HG02973 (cell line): Measurements from ENCODE around the gene ADGRV1.
"Not testable (repeated sequence)": the region's sequence is repeated elsewhere in the genome, so short reads cannot be mapped to it uniquely, and the experiment has no call there.

Experiments
- ATAC-seq: cut with Tn5 transposase; IDR thresholded peaks from one replicate; pipeline ENCODE4 v1.9.1; 2021; ENCODE audit warnings: moderate library complexity; ENCODE audit not compliant: unreplicated experiment

The ADGRV1 gene

DNA sequence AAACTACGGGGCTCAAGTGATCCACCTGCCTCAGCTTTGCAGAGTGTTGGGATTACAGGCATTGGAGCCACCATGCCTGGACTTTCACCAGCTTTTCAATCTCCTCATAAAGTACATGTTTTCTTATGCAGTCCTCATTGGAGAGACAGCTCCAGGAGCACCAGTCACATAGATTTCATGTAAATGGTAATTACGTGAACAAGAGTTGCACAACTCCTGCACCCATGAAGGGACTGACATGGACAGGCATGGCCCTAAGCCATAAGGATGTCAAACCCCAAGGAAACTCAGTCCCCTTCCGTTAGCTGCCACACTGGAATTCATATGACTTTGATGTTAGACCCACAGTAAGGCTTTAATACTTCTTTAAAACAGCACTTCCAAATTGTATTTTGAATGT, 7.6 kb upstream of the ADGRV1 start:
- no peak for ATAC-seq

DNA sequence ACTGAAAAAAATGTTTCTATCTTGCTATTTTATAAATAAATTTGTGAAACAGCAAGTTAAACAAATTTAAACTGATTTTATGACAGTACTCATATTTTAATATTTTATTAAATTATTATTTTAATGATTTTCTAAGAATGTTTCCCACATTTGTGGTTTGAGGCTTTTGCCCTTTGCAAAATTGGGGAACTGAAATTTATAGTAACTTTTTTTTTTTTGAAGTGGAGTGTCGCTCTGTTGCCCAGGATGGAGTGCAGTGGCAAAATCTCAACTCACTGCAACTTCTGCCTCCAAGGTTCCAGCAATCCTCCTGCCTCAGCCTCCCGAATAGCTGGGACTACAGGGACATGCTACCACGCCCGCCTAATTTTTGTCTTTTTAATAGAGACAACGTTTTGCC, 7.2 kb upstream of the ADGRV1 start:
- ATAC-seq: no peak

DNA sequence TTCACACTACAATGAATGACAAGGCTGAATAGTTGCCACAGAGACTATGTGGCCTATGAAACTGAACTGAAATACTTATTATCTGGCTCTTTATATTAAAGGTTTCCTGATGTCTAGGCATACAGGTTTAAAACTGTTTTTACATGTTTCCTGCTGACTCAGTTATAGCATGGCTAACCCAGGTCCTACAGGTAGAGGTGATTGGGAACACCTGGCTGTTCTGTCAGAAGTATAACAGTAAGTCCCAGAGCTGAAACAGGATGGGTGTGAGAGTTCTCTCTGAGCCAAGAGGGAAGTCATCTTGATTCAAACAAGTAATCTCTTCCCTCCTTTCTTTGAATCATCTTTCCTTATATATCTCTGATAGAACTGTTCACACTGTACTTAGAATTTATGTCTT, 4.9 kb upstream of the ADGRV1 start:
- ATAC-seq: no peak

DNA sequence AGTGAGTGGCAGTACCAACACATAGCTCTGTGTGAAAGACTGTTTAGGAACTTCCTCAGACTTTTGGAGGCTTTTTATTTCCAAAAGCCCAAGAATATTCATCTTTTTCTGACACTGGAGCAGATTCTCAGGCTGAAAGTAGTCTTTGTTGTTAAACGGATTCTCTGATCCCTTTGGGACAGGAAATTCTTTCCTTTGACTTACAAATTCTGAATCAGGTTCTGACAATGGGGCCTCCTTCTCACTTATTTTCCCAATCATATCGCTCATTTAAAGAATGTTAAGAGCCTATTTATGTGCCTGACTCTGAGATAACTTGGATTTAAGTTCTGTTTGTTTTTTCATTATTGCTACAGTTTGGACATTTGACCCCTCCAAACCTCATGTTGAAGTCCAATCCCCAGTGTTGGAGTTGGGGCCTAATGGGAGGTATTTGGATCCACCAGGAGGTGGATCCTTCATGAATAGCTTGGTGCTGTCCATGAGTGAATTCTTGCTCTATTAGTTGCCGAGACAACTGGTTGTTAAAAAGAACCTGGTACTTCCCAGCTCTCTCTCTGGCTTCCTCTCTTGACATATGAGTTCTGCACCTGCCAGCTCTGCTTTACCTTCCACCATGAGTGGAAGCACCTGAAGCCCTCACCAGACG, 4.1 kb upstream of the ADGRV1 start:
- no peak for ATAC-seq

DNA sequence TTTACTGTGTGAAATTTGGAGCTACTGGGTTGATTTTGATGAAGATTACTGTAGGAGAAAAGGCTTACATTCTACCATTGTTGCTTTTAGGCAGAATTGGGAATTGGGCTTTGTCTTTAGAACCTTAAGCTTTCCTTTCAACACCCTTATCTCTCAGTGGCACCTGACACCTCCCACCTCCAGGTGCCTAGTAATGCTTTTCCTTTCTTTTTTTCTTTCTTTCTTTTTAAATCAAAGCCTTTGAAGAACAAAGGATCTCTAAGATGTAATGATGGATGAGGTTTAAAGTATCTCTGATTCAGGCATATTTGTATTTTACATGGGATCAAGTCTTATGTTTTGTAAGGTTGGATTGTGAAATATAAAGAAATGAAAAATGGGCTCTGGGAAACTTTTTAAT, 2.9 kb upstream of the ADGRV1 start:
- no peak for ATAC-seq

DNA sequence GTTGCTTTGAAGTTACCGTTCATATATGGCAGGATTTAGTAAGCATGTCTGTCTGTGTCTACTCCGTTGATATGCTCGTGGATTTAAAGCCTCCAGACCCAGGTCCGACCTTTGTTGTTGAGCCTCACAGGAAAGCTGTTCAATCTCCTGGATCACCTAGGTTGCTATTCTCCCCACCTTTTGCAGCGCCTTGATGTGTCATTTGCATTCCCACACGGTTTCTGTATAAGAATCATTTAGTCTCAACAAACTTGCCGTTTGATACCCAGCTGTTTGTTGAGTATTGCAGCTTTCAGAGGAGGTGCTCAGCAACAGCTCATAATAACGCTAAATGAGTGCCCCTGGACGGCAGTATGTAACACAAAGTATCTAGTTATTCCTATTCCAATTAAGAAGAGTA, 1.2 kb upstream of the ADGRV1 start:
- ATAC-seq: no peak

DNA sequence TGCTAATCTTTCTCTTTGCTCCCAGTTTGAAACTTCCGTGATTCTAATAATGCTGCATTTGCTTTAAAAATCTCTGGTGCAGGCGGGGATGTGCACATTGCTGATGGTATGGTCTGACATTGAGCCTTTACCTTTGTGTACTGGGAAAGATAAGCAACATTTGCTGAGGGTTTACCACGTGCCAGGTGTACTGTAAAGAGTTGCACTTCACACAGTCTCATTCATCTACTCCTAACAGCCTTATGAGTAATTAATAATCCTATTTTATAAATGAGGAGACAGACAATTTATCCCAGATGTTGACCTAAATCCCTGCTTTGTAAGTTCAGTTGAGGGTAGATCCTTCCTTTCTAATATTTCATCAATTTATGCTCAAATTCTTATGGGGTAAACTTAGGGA, 726 bp upstream of the ADGRV1 start:
- no peak for ATAC-seq

DNA sequence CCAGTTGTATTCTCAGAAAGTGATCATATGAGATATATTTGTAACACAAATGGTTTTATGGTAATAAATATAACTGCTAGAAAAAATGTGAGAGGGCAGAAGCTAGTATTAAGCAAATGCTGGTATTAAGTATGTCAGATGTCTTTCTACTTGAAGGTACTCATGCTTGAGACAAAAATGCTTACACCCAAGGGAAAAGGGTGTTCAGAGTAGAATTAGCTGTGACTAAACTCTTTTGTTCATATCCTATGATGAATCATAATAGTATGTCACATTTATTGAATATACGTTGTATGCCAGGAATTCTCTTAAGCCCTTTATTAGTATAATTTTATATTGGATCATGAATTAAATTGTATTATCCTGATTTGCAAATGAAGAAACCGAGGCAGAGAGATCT, 2.2 kb downstream of the ADGRV1 start:
- ATAC-seq: no peak

DNA sequence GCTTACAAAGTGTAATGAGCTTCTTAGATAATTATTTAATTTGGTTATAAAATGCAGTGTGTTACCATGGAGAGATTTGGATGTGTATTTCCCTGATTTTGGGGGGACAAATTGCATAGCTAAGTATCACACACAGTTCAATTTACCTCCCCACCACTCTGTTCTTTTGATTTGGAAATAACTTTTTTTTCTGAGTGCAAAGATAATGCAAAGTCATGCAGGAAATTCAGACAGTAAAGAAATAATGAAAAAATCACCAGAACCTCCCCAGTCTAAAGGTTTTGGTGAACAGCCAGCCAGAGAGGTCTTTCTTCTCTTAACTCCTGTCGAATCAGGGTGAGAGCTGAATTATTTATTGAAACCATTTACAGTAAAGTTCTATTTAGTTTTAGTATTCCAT, 3.2 kb downstream of the ADGRV1 start:
- no peak for ATAC-seq

DNA sequence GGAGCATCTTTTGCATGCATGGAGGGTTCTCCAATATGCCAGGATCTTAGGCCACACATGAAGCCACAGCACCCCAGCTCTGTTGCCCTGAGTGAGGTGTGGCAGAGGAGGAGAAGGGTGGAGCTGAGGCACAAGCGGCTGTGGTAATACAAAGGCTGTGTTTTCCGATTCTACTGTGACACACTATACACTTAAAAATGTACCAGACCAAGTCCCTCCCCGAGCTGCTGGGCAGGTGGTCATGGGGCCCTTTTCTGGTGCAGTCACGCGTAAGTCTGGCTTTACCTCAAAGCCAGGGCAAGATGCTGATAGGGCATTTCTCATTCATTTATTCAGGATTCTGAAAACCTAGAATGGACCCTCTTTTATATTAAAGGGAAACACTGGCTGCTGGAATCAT, 3.7 kb downstream of the ADGRV1 start:
- no peak for ATAC-seq

DNA sequence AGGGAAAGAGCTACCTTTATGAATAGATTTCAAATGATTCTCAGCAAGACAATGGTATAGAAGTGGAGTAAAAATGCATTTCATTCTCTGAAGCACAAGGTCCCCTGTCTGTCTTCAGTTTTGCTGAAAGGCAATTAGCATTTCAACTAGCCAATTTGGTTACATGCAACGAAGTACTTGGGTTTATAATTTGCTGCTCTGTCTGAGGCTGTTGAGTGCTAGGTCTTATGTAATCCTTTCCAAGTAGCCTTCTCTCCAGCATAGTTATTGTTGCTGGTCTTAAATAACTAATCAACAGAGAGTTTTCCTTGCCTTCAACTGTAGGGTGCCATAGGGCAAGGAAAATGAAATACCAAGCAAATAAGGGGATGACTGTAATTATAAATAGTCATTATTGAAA, 4.5 kb downstream of the ADGRV1 start:
- ATAC-seq: no peak

DNA sequence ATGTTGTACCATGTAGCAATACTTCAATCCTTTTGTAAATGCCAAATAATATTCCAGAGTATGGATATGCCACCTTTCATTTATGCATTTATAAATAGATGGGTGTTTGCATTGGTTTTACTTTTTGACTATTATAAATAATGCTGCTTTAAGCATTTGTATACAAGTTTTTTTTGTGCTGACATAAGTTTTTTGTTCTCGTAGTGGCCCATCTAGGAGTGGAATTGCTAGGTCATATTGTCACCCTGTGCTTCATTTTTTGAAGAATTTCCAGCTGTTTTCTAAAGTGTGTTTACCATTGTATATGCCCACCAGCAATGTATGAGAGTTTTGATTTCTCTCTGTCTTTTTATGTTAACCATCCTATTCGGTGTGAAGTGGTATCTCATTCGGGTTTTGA, 6.9 kb downstream of the ADGRV1 start:
- no peak for ATAC-seq

DNA sequence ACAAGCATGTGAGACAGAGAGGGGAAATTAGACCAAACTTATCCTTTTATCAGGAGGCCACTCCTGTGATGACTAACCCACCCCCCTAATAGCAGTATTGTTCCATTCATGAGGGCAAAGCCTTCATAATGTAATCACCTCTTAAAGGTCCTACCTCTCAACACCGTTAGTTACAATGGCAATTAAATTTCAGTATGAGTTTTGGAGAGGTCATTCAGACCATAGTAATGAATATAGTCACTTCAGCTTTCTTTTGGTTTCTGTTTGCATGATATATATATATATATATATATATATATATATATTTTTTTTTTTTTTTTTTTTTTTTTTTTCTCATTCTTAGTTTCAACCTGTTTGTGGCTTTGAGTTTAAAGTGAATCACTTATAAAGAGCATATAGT, 10.5 kb downstream of the ADGRV1 start:
- no peak for ATAC-seq

DNA sequence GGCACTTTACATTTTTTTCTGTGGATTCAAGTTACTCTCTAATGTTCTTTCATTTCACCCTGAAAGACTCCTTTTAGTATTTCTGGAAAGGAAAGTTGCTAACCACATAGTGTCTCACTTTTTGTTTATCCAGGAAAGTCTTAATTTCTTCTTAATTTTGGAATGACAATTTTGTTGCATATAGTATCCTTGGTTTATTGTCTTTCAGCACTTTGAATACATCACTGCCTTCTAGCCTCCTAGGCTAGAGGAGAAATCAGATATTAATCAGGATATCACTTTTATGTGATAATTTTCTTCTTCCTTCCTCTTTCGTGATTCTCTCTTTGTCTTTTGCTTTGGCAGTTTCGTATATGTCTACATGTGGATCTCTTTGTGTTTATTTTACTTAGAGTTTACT, 11.4 kb downstream of the ADGRV1 start:
- ATAC-seq: no peak

DNA sequence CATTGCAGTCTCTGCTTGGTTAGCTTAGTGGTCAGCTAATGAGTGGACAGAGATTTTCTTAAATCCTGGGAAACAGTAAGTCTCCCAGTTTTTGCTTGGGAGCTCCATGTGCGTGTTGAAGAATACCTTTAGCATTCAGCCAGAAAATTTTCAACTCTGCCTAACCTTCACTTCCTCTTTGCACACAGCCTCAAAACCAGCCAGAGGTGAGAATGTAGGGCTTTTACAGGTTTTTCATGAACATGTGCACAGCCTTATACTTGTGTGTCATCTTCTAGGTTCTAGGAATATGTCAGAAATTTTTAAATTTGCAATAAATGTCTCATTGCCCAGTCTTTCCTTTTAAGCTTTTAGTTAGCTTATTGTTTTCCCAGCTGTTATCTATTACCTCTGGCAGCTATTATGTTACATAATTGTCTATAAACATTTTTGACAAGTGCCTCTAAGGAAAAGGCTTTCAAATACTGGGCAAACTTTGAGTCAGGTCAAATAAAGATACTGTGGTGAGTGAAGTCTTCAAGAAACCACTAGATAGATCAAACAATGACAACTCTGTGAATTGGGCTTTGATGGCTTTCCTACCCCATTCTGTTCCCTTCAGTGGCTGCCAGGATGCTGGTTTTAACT, 12.7 kb downstream of the ADGRV1 start:
- no peak for ATAC-seq

DNA sequence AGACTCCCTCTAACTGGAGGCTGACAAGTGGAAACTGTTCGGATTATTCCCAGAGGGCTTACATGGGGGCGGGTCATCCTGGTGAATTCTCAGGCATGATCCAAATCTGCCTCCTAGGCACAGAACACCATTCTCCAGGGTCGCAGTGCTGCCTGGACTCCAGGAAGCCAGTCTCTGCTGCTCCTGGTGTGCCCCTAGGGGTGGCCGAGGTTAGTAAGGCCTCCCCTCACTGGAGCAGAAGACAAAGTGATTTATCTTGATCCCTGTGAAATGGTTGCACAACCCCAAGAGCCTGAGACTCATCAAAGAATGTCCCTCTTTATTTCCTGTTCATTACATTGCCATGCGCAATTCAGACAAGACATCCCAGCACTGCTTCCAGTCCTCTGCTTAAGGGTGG, 17.1 kb downstream of the ADGRV1 start:
- no peak for ATAC-seq

DNA sequence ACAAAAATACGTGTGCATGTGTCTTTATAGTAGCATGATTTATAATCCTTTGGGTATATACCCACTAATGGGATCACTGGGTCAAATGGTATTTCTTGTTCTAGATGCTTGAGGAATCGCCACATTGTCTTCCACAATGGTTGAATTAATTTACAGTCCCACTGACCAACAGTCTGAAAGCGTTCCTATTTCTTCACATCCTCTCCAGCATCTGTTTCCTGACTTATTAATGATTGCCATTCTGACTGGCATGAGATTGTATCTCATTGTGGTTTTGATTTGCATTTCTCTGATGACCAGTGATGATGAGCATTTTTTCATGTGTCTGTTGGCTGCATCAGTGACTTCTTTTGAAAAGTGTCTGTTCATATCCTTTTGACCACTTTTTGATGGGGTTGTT, 18.0 kb downstream of the ADGRV1 start:
- not testable (repeated sequence) for ATAC-seq

DNA sequence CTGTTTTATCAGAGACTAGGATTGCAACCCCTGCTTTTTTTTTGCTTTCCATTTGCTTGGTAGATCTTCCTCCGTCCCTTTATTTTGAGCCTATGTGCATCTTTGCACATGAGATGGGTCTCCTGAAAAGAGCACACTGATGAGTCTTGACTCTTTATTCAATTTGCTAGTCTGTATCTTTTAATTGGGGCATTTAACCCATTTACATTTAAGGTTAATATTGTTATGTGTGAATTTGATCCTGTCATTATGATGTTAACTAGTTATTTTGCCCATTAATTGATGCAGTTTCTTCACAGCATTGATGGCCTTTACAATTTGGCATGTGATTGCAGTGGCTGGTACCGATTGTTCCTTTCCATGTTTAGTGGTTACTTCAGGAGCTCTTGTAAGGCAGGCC, 21.3 kb downstream of the ADGRV1 start:
- ATAC-seq: not testable (repeated sequence)

DNA sequence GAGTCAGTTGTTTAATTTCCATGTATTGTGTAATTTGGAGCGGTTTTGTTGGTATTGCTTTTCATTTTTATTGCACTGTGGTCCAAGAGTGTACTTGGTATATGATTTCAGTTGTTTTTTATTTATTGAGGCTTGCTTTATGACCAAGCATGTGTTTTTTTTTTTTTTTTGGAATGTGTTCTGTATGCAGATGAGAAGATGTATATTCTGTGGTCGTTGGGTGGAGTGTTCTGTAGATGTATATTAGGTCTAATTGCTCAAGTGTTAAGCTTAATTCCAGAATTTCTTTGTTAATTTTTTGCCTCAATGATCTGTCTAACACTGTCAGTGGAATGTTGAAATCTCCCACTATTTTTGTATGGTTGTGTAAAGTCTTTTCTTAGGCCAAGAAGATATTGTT, 23.4 kb downstream of the ADGRV1 start:
- no peak for ATAC-seq

DNA sequence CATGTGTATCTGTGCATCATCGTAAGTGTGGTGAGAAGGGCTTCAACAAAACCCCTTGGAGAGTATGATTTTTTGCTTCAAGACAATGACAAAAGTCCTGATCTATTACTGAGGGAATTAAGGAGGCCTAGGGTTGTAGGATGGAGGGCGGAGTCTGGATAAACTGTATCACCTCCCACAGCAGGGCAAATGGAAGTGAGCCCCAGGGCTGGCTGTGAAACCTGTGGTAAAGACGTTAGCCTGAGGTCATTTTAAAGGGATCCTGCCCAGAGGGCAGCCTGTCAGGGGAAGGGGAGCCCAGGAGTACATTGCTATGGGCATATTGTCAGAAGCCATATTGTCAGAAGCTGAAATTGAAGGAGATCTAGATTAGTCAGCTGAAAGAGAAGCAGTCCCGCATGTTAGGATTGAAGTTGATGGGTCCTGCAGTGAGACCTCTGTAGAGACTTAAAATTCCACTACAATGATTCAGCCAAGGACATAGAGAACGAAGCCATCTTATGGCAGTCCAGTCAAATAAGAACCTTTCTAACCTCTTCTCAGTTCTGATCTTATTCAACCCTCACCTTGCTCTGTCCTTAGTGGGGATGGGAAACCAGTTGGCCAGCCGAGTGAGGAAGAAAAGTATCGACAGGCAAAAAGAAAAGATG, 26.9 kb downstream of the ADGRV1 start:
- no peak for ATAC-seq

DNA sequence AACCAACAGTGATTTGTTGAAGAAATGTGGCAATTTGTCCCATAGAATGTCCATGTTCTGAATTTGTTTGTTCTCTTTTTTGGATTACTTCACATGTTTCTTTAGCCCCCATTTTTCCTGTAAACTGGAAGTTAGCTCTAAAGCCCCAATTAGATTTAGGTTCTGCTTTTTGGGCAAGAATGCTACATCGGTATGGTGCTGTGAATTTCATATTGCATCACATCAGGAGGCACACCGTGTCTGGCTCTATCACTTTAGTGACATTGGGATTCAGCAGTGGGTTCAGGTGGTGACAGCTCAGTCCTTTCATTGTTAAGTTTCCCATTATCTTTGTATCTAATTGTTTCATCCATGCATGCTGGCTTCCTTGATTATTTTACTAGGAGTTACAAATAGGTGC, 27.9 kb downstream of the ADGRV1 start:
- ATAC-seq: no peak

DNA sequence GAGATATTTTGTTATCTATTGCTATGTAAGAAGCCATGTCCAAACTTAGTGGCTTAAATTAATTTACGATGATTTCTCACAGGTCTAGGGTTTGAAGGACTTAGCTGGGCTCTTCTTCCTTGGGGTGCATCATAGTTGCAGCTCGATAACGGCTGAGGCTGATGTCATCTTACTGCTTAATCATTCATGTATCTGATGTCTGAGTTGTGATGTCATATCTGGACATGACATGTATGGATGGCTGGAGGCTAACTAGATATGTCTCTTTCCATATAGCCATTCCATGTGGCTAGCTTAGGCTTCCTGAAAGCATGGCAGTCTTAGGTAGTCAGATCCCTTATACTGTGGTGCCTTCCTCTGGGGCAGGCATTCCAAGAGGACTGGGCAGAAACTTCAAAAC, 31.6 kb downstream of the ADGRV1 start:
- no peak for ATAC-seq

DNA sequence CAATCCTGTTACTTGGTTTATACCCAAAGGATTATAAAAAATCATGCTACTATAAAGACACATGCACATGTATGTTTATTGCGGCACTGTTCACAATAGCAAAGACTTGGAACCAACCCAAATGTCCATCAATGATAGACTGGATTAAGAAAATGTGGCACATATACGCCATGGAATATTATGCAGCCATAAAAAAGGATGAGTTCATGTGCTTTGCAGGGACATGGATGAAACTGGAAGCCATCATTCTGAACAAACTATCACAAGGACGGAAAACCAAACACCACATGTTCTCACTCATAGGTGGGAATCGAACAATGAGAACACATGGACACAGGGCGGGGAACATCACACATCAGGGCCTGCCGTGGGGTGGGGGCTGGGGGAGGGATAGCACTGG, 34.5 kb downstream of the ADGRV1 start:
- ATAC-seq: not testable (repeated sequence)
